ENCODE data around the gene MUC5B. TPM values are rescaled to one million over a fixed set of nuclear protein-coding genes. Genes with fewer than 3 reads are reported as not detected.

MUC5B gene
- total and polyA plus RNA-seq, 2 of the 13 experiments (the other 11 are each of a cell fraction or from before 2014, with no cell fraction given): 0.01 TPM; not detected in 1

DNA sequence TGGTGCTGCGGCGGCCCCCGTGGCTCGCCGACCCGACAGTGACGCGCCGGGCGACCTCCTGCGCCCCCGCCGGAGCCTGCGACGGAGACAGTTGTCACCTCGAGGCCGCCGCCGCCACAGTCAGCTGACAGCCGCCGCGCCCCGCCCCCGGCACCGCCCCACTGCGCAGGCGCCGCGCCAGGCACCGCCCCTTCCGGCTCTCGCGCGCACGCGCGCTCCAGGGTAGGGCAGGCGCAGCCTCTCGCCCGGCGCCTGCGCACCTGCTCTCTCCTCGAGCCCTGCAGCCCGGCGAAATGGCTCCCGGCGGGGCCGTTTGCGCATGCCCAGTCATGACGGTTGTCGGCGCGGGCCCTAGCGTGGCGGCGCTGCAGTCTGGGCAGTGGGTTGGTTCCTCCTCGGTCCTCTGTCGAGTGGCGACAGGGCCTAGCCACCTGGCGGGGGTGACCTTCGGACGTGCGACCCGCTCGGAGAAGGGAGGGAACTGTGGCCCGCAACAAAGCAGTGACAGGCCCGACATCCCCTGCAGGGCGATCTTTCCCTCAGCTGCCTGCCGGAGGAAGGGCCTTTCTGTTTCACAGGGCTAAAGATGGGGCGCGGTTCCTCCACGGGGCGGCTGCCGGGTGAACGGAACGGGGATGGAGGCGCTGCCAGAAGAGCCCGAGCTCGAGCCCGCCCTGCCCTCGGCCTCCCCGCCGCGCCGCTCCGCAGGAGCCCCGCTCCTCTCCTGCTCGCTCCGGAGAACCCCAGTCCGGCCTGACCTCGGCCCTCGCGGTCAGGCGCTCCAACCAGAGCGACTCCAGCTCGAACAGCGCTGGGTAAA, 86.8 kb downstream of the MUC5B start, which contains the start of gene TOLLIP (continued):
- TF ChIP-seq, protein P1, sequence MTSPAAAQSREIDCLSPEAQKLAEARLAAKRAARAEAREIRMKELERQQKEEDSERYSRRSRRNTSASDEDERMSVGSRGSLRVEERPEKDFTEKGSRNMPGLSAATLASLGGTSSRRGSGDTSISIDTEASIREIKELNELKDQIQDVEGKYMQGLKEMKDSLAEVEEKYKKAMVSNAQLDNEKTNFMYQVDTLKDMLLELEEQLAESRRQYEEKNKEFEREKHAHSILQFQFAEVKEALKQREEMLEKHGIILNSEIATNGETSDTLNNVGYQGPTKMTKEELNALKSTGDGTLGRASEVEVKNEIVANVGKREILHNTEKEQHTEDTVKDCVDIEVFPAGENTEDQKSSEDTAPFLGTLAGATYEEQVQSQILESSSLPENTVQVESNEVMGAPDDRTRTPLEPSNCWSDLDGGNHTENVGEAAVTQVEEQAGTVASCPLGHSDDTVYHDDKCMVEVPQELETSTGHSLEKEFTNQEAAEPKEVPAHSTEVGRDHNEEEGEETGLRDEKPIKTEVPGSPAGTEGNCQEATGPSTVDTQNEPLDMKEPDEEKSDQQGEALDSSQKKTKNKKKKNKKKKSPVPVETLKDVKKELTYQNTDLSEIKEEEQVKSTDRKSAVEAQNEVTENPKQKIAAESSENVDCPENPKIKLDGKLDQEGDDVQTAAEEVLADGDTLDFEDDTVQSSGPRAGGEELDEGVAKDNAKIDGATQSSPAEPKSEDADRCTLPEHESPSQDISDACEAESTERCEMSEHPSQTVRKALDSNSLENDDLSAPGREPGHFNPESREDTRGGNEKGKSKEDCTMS (CRISPR knock-in tag; conservative IDR thresholded peaks at IDR 0.05): no peak
- TF ChIP-seq CHCHD3 (CRISPR knock-in tag; IDR thresholded peaks at IDR 0.05) (peak; percentile 64; the same call in 1 of the 2 replicates), NFATC3 (CRISPR knock-in tag; IDR thresholded peaks at IDR 0.05) (no peak), NFE2L1 (CRISPR knock-in tag; IDR thresholded peaks at IDR 0.05; ENCODE audit: borderline replicate concordance) (peak; percentile 87; the same call in 1 of the 2 replicates), FOXC1 (CRISPR knock-in tag; IDR thresholded peaks at IDR 0.05; ENCODE audit: borderline replicate concordance) (peak; percentile 94), FOXJ3 (CRISPR knock-in tag; IDR thresholded peaks at IDR 0.05; ENCODE audit: borderline replicate concordance) (no peak), ZNF556 (CRISPR knock-in tag; IDR thresholded peaks at IDR 0.05; ENCODE audit: borderline replicate concordance) (peak; percentile 93), KDM4B (CRISPR knock-in tag; IDR thresholded peaks at IDR 0.05) (peak; percentile 64; the same call in 1 of the 2 replicates), ZNF280B (CRISPR knock-in tag; IDR thresholded peaks at IDR 0.05; ENCODE audit: borderline replicate concordance) (peak; percentile 73), PAF1 (CRISPR knock-in tag; IDR thresholded peaks at IDR 0.05) (no peak), PRPF4 (IDR thresholded peaks at IDR 0.05; ENCODE audit: low read depth, low read length, poor library complexity, severe bottlenecking) (no peak), ZNF609 (CRISPR knock-in tag; IDR thresholded peaks at IDR 0.05; ENCODE audit: borderline replicate concordance) (peak; percentile 74; the same call in 1 of the 2 replicates), ZNF775 (CRISPR knock-in tag; IDR thresholded peaks at IDR 0.05; ENCODE audit: borderline replicate concordance) (no peak), POGZ (CRISPR knock-in tag; IDR thresholded peaks at IDR 0.05) (no peak), ZNF652 (CRISPR knock-in tag; IDR thresholded peaks at IDR 0.05; ENCODE audit: borderline replicate concordance, low read depth) (no peak), TMF1 (CRISPR knock-in tag; IDR thresholded peaks at IDR 0.05; ENCODE audit: low read depth) (peak; percentile 24; the same call in 1 of the 2 replicates), LCORL (IDR thresholded peaks at IDR 0.05) (no peak), LCORL (CRISPR knock-in tag; IDR thresholded peaks at IDR 0.05) (peak; percentile 38; the same call in 1 of the 2 replicates), ZFAT (CRISPR knock-in tag; conservative IDR thresholded peaks at IDR 0.05) (0 out of 2 replicates have a peak, but pooled peaks have one; percentile 78), ZNF446 (CRISPR knock-in tag; IDR thresholded peaks at IDR 0.05) (no peak; the same call in 1 of the 2 replicates), HMG20A (CRISPR knock-in tag; IDR thresholded peaks at IDR 0.05; ENCODE audit: borderline replicate concordance) (no peak)

Measured in HepG2 (cell line).